Testis (tissue), 3 donors: ENCODE data around the gene CHTF18. TPM values are rescaled to one million over a fixed set of nuclear protein-coding genes. Genes with fewer than 3 reads are reported as not detected.

Source experiments
- DNase-seq: peaks from one replicate; pipeline ENCODE4 v3.0.0-alpha.2; 2019
- H3K27ac ChIP-seq, 2 donors: fragments of 200-600 bp; sonication (generic); one replicate each; pipeline ENCODE4 v1.5.1; 2019
- H3K27me3 ChIP-seq: fragments of 200-600 bp; sonication (generic); one replicate; pipeline ENCODE4 v1.5.1; 2019
- H3K36me3 ChIP-seq: fragments of 200-600 bp; sonication (generic); one replicate; pipeline ENCODE4 v1.5.1; 2017; ENCODE audit warnings: low read depth; ENCODE audit errors: missing control alignments
- H3K4me1 ChIP-seq: fragments of 200-600 bp; sonication (generic); one replicate; pipeline ENCODE4 v1.5.1; 2019
- H3K4me3 ChIP-seq, 2 donors: fragments of 200-600 bp; sonication (generic); one replicate each; pipeline ENCODE4 v1.5.1; 2017 to 2019
- H3K9me3 ChIP-seq: fragments of 200-600 bp; sonication (generic); one replicate; pipeline ENCODE4 v1.5.1; 2017
- CTCF ChIP-seq, 3 experiments: fragments of 450-650 bp in 2 of 3; fragments of 200-600 bp in 1 of 3; sonication (generic) in 1 of 3; IDR thresholded peaks; one replicate each; pipeline ENCODE4 v1.5.1; 2016 to 2019; ENCODE audit warnings: antibody characterized with exemption in 3 of 3, mild to moderate bottlenecking in 2 of 3, moderate library complexity in 1 of 3
- POLR2A ChIP-seq: fragments of 450-650 bp; IDR thresholded peaks from one replicate; pipeline ENCODE4 v1.6.1; 2017; ENCODE audit warnings: antibody characterized with exemption, mild to moderate bottlenecking, moderate library complexity
- WGBS, 2 donors: methylation state at CpG; one replicate each; pipeline ENCODE4 v1.1.5; 2018; 5-methylcytosine and 5-hydroxymethylcytosine counted together
- intact Hi-C: fragments of 100-400 bp; cut with DNase I; formaldehyde crosslinking; loops from one replicate; pipeline ENCODE4 v1.15.1; 2023; ENCODE audit warnings: low total_unique reads
- polyA plus RNA-seq: library from polyadenylated mRNA; stranded (reverse); fragments of 350-450 nt; fragmentation: Illumina TruSeq; extraction: RNeasy Lipid Tissue Mini Kit (QIAGEN cat#74804); gene quantifications from one replicate; pipeline ENCODE4 v1.2.3, GENCODE V29; 2014; ENCODE audit warnings: low read depth, low replicate concordance; ENCODE audit not compliant: insufficient read depth
- total RNA-seq, 2 donors: library from RNA; depleted of rRNA; stranded (reverse); fragments of >200 nt; gene quantifications; one replicate each; pipeline ENCODE4 v1.2.3, GENCODE V29; 2016

Gene CHTF18
- total and polyA plus RNA-seq, 3 donors from 2014 or later: 32.5 to 95.0 (median 90.6) TPM

- Histone ChIP-seq H3K9me3 (no peaks in the 10 kb centered on the region), H3K4me3 (no peak overlapping the region), H3K27me3 (no peaks in the 10 kb centered on the region), H3K4me1 (peaks cover 4% of the 10 kb centered on the region), H3K36me3 (no peaks in the 10 kb centered on the region), H3K27ac (no peak overlapping the region)
- intact Hi-C loops: no loop called here
- TF ChIP-seq CTCF (IDR thresholded peaks at IDR 0.05) (no peak), POLR2A (no peak)
- 94 to 95% methylated on average over 2 of the region's 2 CpGs for WGBS, 2 donors
- no peak for DNase-seq
Observed at GRCh38 chr16:797120-797420, 8.7 kb downstream of the CHTF18 start.

- DNase-seq: no peak
- peaks cover 4% of the 10 kb centered on the region for H3K4me1 ChIP-seq
- intact Hi-C loops: no loop called here
- H3K27me3 ChIP-seq: no peaks in the 10 kb centered on the region
- H3K36me3 ChIP-seq: no peaks in the 10 kb centered on the region
- no peaks in the 10 kb centered on the region for H3K9me3 ChIP-seq
- H3K27ac ChIP-seq: no peak overlapping the region
- H3K4me3 ChIP-seq: no peak overlapping the region
- WGBS, 2 donors: 93 to 96% methylated on average over 19 to 22 of the region's 22 CpGs
- TF ChIP-seq POLR2A (no peak), CTCF (IDR thresholded peaks at IDR 0.05) (no peak)
Observed at GRCh38 chr16:797686-798085, 9.3 kb downstream of the CHTF18 start.

- WGBS, 2 donors: 88 to 93% methylated on average over 8 to 19 of the region's 19 CpGs
- TF ChIP-seq CTCF (IDR thresholded peaks at IDR 0.05) (no peak), POLR2A (no peak)
- no peaks in the 10 kb centered on the region for H3K36me3 ChIP-seq
- peaks cover 4% of the 10 kb centered on the region for H3K4me1 ChIP-seq
- H3K9me3 ChIP-seq: no peaks in the 10 kb centered on the region
- DNase-seq: no peak
- H3K27ac ChIP-seq: no peak overlapping the region
- no peaks in the 10 kb centered on the region for H3K27me3 ChIP-seq
- H3K4me3 ChIP-seq: no peak overlapping the region
- intact Hi-C loops: no loop called here
Observed at GRCh38 chr16:798666-799065, 10.2 kb downstream of the CHTF18 start.

- TF ChIP-seq CTCF (IDR thresholded peaks at IDR 0.05) (no peak), POLR2A (no peak)
- Histone ChIP-seq H3K36me3 (no peaks in the 10 kb centered on the region), H3K9me3 (no peaks in the 10 kb centered on the region), H3K4me1 (peaks cover 4% of the 10 kb centered on the region), H3K27ac (no peak overlapping the region), H3K27me3 (no peaks in the 10 kb centered on the region), H3K4me3 (no peak overlapping the region)
- 59 to 65% methylated on average over 15 to 22 of the region's 22 CpGs for WGBS, 2 donors
- intact Hi-C loops: no loop called here
- no peak for DNase-seq
Observed at GRCh38 chr16:799111-799947, 10.9 kb downstream of the CHTF18 start.
